ENCODE data around the gene DICER1. TPM values are rescaled to one million over a fixed set of nuclear protein-coding genes. Genes with fewer than 3 reads are reported as not detected.

DICER1 gene
- total RNA-seq, 1 donor from 2014 or later: 134 TPM

GRCh38 chr14:95146079-95146771, 11.1 kb downstream of the DICER1 start:
- no peak for DNase-seq (ENCODE audit: low spot score in 2 of 2)
- Histone ChIP-seq H3K4me3 (no peak overlapping the region), H3K4me1 (peaks cover 0 to 24% of the 10 kb centered on the region in 2 donors), H3K27me3 (no peaks in the 10 kb centered on the region), H3K36me3 (no peaks in the 10 kb centered on the region), H3K9me3 (peaks cover 9 to 11% of the 10 kb centered on the region in 2 donors), H3K27ac (no peak overlapping the region)
- no peak for TF ChIP-seq CTCF (IDR thresholded peaks at IDR 0.05)
- intact Hi-C loops (cut with DNase I): no loop called here

GRCh38 chr14:95144849-95145248, 12.5 kb downstream of the DICER1 start:
- Histone ChIP-seq H3K4me1 (peaks cover 4 to 35% of the 10 kb centered on the region in 2 donors), H3K4me3 (no peak overlapping the region)
- intact Hi-C loops (cut with DNase I): no loop called here

GRCh38 chr14:95143808-95144620, 13.3 kb downstream of the DICER1 start:
- Histone ChIP-seq H3K9me3 (peaks cover 9 to 11% of the 10 kb centered on the region in 2 donors), H3K27me3 (no peaks in the 10 kb centered on the region), H3K36me3 (no peaks in the 10 kb centered on the region), H3K27ac (peak overlapping the region; percentile 5 to 59), H3K4me3 (peak overlapping the region; percentile 21 to 32), H3K4me1 (peaks cover 4 to 35% of the 10 kb centered on the region in 2 donors)
- intact Hi-C loops (cut with DNase I): no loop called here
- DNase-seq (ENCODE audit: low spot score in 2 of 2): no peak
- no peak for TF ChIP-seq CTCF (IDR thresholded peaks at IDR 0.05)

More at GRCh38 chr14:95144849-95145248, 12.5 kb downstream of the DICER1 start:
- no peak for DNase-seq (ENCODE audit: low spot score in 2 of 2)
- peak overlapping the region in 1 of 2 donors; percentile 5 for H3K27ac ChIP-seq
- peaks cover 9 to 11% of the 10 kb centered on the region in 2 donors for H3K9me3 ChIP-seq
- TF ChIP-seq CTCF (IDR thresholded peaks at IDR 0.05): no peak
- no peaks in the 10 kb centered on the region for H3K27me3 ChIP-seq
- H3K36me3 ChIP-seq: no peaks in the 10 kb centered on the region

- Histone ChIP-seq H3K9me3 (peaks cover 9 to 11% of the 10 kb centered on the region in 2 donors), H3K4me1 (peaks cover 4 to 35% of the 10 kb centered on the region in 2 donors)
Observed at GRCh38 chr14:95142208-95142607, 15.1 kb downstream of the DICER1 start.

GRCh38 chr14:95141684-95142083, 15.6 kb downstream of the DICER1 start:
- Histone ChIP-seq H3K27ac (no peak overlapping the region), H3K9me3 (peaks cover 9 to 11% of the 10 kb centered on the region in 2 donors), H3K4me3 (no peak overlapping the region), H3K27me3 (no peaks in the 10 kb centered on the region), H3K4me1 (peaks cover 4 to 35% of the 10 kb centered on the region in 2 donors), H3K36me3 (no peaks in the 10 kb centered on the region)
- DNase-seq (ENCODE audit: low spot score in 2 of 2): no peak
- TF ChIP-seq CTCF (IDR thresholded peaks at IDR 0.05): no peak
- intact Hi-C loops (cut with DNase I): no loop called here

More at GRCh38 chr14:95142208-95142607, 15.1 kb downstream of the DICER1 start:
- DNase-seq (ENCODE audit: low spot score in 2 of 2): no peak
- Histone ChIP-seq H3K4me3 (no peak overlapping the region), H3K27me3 (no peaks in the 10 kb centered on the region), H3K36me3 (no peaks in the 10 kb centered on the region), H3K27ac (no peak overlapping the region)
- no peak for TF ChIP-seq CTCF (IDR thresholded peaks at IDR 0.05)
- intact Hi-C loops (cut with DNase I): no loop called here

Data from ascending aorta (tissue), 2 donors.